Measurements from ENCODE around the gene JPH2.
A peak's percentile ranks its signal among the peaks of the same experiment; 100 is the strongest.

Gene JPH2

GRCh38 chr20:44157061-44157460 lies 29.9 kb downstream of the JPH2 start:
- Histone ChIP-seq H3K27me3 (ENCODE audit: insufficient read depth, insufficient read length) (no peaks in the 10 kb centered on the region), H3K4me1 (ENCODE audit: insufficient read depth, insufficient read length) (peaks cover 5% of the 10 kb centered on the region), H3K9ac (ENCODE audit: insufficient read length, low read depth) (no peak overlapping the region), H3K4me3 (ENCODE audit: insufficient read length, low read depth) (no peak overlapping the region), H3K9me3 (ENCODE audit: insufficient read depth, low read length) (no peaks in the 10 kb centered on the region), H3K36me3 (ENCODE audit: insufficient read depth, insufficient read length, low read length) (peaks cover 52% of the 10 kb centered on the region)
- DNase-seq (ENCODE audit: low read depth, low spot score) = no peak
- TF ChIP-seq YY1 (IDR thresholded peaks at IDR 0.05; ENCODE audit: insufficient read depth, insufficient read length) (no peak), ZNF274 (IDR thresholded peaks at IDR 0.05; ENCODE audit: low read depth, low read length) (no peak), SUZ12 (IDR thresholded peaks at IDR 0.05; ENCODE audit: extremely low read depth, insufficient read depth, insufficient read length) (no peak)

DNA sequence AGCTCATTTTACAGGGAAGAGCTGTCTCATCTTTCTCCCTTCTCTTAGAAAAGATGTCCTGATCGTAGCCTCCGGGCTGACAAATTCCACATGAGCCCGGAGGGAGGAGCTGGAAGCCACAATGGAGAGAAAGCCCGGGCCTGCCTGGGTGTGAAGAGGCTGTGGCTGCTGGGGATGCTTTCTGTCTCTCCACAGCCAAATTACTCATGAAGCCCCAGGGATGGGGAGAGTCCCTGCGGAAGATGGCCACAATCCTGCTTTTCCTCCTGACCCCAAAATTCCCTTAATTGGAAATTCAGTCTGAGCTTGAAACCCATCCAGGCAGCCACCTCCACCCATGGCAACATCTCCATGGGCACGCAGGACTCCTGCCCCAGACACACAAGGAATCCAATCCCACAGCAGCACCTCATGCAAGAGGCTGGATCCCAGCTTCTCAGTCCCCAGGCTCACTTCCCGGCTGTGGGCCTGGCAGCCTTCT lies 32.4 kb downstream of the JPH2 start:
- Histone ChIP-seq H3K9ac (ENCODE audit: insufficient read length, low read depth) (no peak overlapping the region), H3K9me3 (ENCODE audit: insufficient read depth, low read length) (no peaks in the 10 kb centered on the region), H3K4me1 (ENCODE audit: insufficient read depth, insufficient read length) (peaks cover 9% of the 10 kb centered on the region), H3K27me3 (ENCODE audit: insufficient read depth, insufficient read length) (no peaks in the 10 kb centered on the region), H3K36me3 (ENCODE audit: insufficient read depth, insufficient read length, low read length) (peaks cover 55% of the 10 kb centered on the region), H3K4me3 (ENCODE audit: insufficient read length, low read depth) (no peak overlapping the region)
- TF ChIP-seq YY1 (IDR thresholded peaks at IDR 0.05; ENCODE audit: insufficient read depth, insufficient read length) (no peak), ZNF274 (IDR thresholded peaks at IDR 0.05; ENCODE audit: low read depth, low read length) (no peak), SUZ12 (IDR thresholded peaks at IDR 0.05; ENCODE audit: extremely low read depth, insufficient read depth, insufficient read length) (no peak)
- DNase-seq (ENCODE audit: low read depth, low spot score) = no peak

DNA sequence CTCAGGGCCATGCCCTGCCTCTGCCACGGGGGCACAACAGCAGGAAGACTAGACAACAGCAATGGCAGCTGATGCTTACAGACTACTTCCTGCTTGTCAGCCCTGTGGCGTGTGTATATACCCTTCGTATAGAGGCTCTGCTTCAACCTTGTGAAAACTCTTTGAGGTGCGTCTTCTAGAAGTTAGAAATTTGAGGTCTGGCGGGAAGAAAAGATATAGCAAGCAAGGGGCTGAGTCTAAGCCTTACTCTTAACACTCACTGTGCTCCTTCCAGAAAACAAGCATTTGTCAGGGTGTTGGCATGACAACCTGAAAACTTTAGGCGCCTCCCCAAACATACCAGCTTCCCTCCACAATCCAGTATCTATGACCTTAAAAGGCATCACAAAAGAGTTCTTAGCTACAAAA lies 33.3 kb downstream of the JPH2 start:
- H3K36me3 ChIP-seq (ENCODE audit: insufficient read depth, insufficient read length, low read length) = peaks cover 52% of the 10 kb centered on the region
- H3K9ac ChIP-seq (ENCODE audit: insufficient read length, low read depth) = peak overlapping the region; percentile 27
- H3K9me3 ChIP-seq (ENCODE audit: insufficient read depth, low read length) = no peaks in the 10 kb centered on the region
- DNase-seq (ENCODE audit: low read depth, low spot score) = no peak
- TF ChIP-seq SUZ12 (IDR thresholded peaks at IDR 0.05; ENCODE audit: extremely low read depth, insufficient read depth, insufficient read length) = no peak
- no peak for TF ChIP-seq YY1 (IDR thresholded peaks at IDR 0.05; ENCODE audit: insufficient read depth, insufficient read length)
- TF ChIP-seq ZNF274 (IDR thresholded peaks at IDR 0.05; ENCODE audit: low read depth, low read length) = no peak
- H3K27me3 ChIP-seq (ENCODE audit: insufficient read depth, insufficient read length) = no peaks in the 10 kb centered on the region
- no peak overlapping the region for H3K4me3 ChIP-seq (ENCODE audit: insufficient read length, low read depth)
- peaks cover 9% of the 10 kb centered on the region for H3K4me1 ChIP-seq (ENCODE audit: insufficient read depth, insufficient read length)

DNA sequence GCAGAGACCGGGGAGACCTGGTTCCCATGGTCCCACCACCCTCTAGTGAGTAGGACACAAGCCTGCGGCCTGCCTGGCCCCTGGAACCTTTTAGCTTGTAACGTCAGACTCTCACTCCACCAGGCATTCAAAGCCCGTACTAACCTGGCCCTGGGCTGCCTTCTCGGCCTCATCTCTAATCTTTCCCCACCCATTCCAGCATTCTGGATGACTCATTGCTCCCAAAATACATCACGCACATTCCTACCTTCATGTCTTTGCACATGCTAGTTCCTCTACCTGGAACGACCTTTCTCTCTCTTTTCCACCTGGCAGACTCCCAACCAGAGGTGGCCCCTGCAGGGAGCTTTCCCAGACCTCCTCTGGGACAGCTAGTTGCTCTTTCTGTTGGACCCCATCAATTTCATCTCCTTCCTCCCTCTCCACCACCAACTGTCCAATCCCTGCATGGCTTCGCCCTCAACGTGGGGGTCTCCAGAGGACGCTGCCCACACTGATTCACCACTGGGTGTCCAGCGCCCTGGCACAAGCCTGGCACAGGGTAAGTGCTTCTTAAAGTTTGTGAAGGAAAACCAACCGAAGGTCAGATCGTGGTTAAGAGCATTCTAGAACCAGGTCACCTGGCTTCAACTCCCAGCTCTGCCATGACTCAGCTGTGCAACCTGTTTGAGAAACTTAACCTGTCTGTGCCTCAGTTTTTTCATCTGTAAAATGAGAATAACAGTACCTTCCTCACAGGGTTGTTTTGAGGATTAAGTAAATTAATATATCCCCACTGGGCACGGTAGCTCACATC lies 35.2 kb downstream of the JPH2 start:
- TF ChIP-seq YY1 (IDR thresholded peaks at IDR 0.05; ENCODE audit: insufficient read depth, insufficient read length) (no peak), SUZ12 (IDR thresholded peaks at IDR 0.05; ENCODE audit: extremely low read depth, insufficient read depth, insufficient read length) (no peak), ZNF274 (IDR thresholded peaks at IDR 0.05; ENCODE audit: low read depth, low read length) (no peak)
- no peak for DNase-seq (ENCODE audit: low read depth, low spot score)
- peaks cover 9% of the 10 kb centered on the region for H3K4me1 ChIP-seq (ENCODE audit: insufficient read depth, insufficient read length)
- no peaks in the 10 kb centered on the region for H3K9me3 ChIP-seq (ENCODE audit: insufficient read depth, low read length)
- H3K36me3 ChIP-seq (ENCODE audit: insufficient read depth, insufficient read length, low read length) = peaks cover 44% of the 10 kb centered on the region
- H3K4me3 ChIP-seq (ENCODE audit: insufficient read length, low read depth) = no peak overlapping the region
- no peak overlapping the region for H3K9ac ChIP-seq (ENCODE audit: insufficient read length, low read depth)
- no peaks in the 10 kb centered on the region for H3K27me3 ChIP-seq (ENCODE audit: insufficient read depth, insufficient read length)

DNA sequence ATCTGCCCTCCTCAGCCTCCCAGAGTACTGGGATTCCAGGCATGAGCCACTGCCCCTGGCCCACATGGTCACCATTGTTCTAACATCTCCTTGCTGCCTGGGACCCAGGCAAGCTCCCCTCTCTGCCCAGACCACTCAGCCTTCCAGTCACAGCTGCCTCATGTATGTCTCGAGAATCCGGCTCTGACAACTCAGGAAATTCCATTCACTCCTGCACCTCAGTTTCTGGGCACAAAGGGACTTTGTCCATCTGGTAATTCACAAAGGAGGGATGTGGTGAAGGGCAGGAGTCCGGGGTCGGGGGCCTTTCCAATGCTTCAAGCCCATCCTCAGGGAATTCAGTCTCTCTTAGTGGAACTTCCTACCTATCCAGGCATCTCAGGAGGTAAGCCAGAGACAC lies 40.7 kb downstream of the JPH2 start:
- Histone ChIP-seq H3K27me3 (ENCODE audit: insufficient read depth, insufficient read length) (no peaks in the 10 kb centered on the region), H3K4me3 (ENCODE audit: insufficient read length, low read depth) (no peak overlapping the region), H3K9me3 (ENCODE audit: insufficient read depth, low read length) (no peaks in the 10 kb centered on the region), H3K36me3 (ENCODE audit: insufficient read depth, insufficient read length, low read length) (peaks cover 20% of the 10 kb centered on the region), H3K9ac (ENCODE audit: insufficient read length, low read depth) (no peak overlapping the region), H3K4me1 (ENCODE audit: insufficient read depth, insufficient read length) (peaks cover 10% of the 10 kb centered on the region)
- DNase-seq (ENCODE audit: low read depth, low spot score) = no peak
- TF ChIP-seq SUZ12 (IDR thresholded peaks at IDR 0.05; ENCODE audit: extremely low read depth, insufficient read depth, insufficient read length) = no peak
- no peak for TF ChIP-seq YY1 (IDR thresholded peaks at IDR 0.05; ENCODE audit: insufficient read depth, insufficient read length)
- TF ChIP-seq ZNF274 (IDR thresholded peaks at IDR 0.05; ENCODE audit: low read depth, low read length) = no peak

GRCh38 chr20:44145131-44145775 lies 41.7 kb downstream of the JPH2 start:
- TF ChIP-seq SUZ12 (IDR thresholded peaks at IDR 0.05; ENCODE audit: extremely low read depth, insufficient read depth, insufficient read length) (no peak), YY1 (IDR thresholded peaks at IDR 0.05; ENCODE audit: insufficient read depth, insufficient read length) (no peak), ZNF274 (IDR thresholded peaks at IDR 0.05; ENCODE audit: low read depth, low read length) (no peak)
- Histone ChIP-seq H3K27me3 (ENCODE audit: insufficient read depth, insufficient read length) (no peaks in the 10 kb centered on the region), H3K4me1 (ENCODE audit: insufficient read depth, insufficient read length) (peaks cover 12% of the 10 kb centered on the region), H3K9ac (ENCODE audit: insufficient read length, low read depth) (peak overlapping the region; percentile 51), H3K36me3 (ENCODE audit: insufficient read depth, insufficient read length, low read length) (peaks cover 20% of the 10 kb centered on the region), H3K4me3 (ENCODE audit: insufficient read length, low read depth) (no peak overlapping the region), H3K9me3 (ENCODE audit: insufficient read depth, low read length) (no peaks in the 10 kb centered on the region)
- no peak for DNase-seq (ENCODE audit: low read depth, low spot score)

- Histone ChIP-seq H3K27me3 (ENCODE audit: insufficient read depth, insufficient read length) (no peaks in the 10 kb centered on the region), H3K4me1 (ENCODE audit: insufficient read depth, insufficient read length) (peaks cover 13% of the 10 kb centered on the region), H3K9ac (ENCODE audit: insufficient read length, low read depth) (no peak overlapping the region), H3K9me3 (ENCODE audit: insufficient read depth, low read length) (no peaks in the 10 kb centered on the region), H3K4me3 (ENCODE audit: insufficient read length, low read depth) (no peak overlapping the region), H3K36me3 (ENCODE audit: insufficient read depth, insufficient read length, low read length) (peaks cover 15% of the 10 kb centered on the region)
- no peak for DNase-seq (ENCODE audit: low read depth, low spot score)
- TF ChIP-seq YY1 (IDR thresholded peaks at IDR 0.05; ENCODE audit: insufficient read depth, insufficient read length) (no peak), ZNF274 (IDR thresholded peaks at IDR 0.05; ENCODE audit: low read depth, low read length) (no peak), SUZ12 (IDR thresholded peaks at IDR 0.05; ENCODE audit: extremely low read depth, insufficient read depth, insufficient read length) (no peak)
These were observed 43.1 kb downstream of the JPH2 start for GRCh38 chr20:44143936-44144335.

All from NT2/D1 (cell line).